ENCODE measurements around the gene NXPH4.

NXPH4 gene

DNA sequence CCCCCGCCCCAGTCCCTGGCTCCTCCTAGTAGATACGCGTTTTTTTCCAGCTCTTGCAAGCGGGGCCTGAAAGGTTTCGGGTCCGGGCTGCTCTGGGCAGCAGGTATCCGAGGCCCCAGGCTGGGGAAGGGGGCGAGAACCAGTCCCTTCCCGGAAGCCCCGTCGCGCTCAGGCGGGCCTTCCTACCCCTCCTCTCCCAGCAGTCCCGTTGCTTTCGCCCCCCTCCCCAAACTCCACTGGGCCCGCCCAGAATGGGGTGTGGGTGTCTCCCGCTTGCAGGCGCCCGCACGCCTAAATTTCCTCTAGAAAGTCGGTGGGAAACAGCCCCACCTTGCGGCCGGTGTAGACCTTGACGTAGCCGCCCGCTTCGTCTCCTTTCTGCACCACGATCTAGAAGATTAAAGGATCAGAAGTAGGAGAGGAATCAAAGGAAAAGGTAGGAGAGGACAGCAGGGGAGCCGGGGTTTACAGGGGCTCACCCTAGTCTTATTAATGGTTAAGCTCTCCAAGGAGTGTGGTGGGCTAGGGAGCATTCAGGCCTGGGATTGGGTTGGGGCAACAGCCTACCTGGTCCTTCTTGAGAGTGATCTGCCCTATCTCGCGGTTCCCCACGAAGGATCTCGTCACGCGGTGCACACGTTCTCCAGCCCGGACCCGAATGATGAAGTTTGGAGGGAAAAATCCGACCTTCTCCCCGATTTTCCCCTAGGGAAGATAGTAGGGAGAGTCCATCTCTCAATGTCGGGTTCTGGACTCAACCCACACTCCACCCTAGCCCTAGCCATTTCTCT lies 27.1 kb downstream of the NXPH4 start:
- 0 out of 2 replicates have a peak, but pooled peaks have one; percentile 30 for TF ChIP-seq FOXM1 (IDR thresholded peaks at IDR 0.05; ENCODE audit: borderline replicate concordance, low read depth)
- TF ChIP-seq CEBPB (IDR thresholded peaks at IDR 0.05), result no peak
- peak; percentile 87 for TF ChIP-seq RAD21 (IDR thresholded peaks at IDR 0.05; ENCODE audit: low read depth)
- 0 out of 2 replicates have a peak, but pooled peaks have one; percentile 20 for TF ChIP-seq NFIC (IDR thresholded peaks at IDR 0.05)
- TF ChIP-seq TCF12 (IDR thresholded peaks at IDR 0.05; ENCODE audit: low read depth), result peak; percentile 55; the same call in 1 of the 2 replicates
- TF ChIP-seq YY1 (IDR thresholded peaks at IDR 0.05; ENCODE audit: low read depth), result no peak
- TF ChIP-seq, protein P1, sequence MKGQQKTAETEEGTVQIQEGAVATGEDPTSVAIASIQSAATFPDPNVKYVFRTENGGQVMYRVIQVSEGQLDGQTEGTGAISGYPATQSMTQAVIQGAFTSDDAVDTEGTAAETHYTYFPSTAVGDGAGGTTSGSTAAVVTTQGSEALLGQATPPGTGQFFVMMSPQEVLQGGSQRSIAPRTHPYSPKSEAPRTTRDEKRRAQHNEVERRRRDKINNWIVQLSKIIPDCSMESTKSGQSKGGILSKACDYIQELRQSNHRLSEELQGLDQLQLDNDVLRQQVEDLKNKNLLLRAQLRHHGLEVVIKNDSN (IDR thresholded peaks at IDR 0.05), result no peak
- TF ChIP-seq TAF1 (IDR thresholded peaks at IDR 0.05; ENCODE audit: low read depth), result no peak; the same call in 1 of the 2 replicates
- peak; percentile 51; the same call in 1 of the 2 replicates for TF ChIP-seq CREB1 (IDR thresholded peaks at IDR 0.05; ENCODE audit: low read depth)
- 0 out of 2 replicates have a peak, but pooled peaks have one; percentile 32 for TF ChIP-seq TEAD4 (IDR thresholded peaks at IDR 0.05)

DNA sequence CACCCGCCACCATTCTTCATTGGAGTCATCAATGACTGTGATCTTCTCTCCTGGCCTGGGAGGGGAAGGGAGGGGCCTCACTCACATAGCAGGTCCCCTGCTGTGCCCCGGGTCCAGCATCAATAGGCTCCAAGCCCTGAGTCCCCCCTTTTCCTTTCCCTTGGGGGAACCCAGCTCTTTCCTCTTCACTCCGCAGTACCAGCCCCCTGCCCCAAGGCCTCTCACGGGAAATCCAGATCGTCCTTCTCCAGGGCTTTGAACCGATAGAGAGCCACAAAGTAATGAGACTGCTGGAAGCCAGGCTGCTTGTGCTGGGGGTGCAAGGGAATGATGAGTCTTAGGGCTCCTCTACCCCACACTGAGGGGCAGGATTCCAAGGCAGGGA lies 27.7 kb downstream of the NXPH4 start:
- TF ChIP-seq CREB1 (IDR thresholded peaks at IDR 0.05; ENCODE audit: low read depth), result no peak
- no peak for TF ChIP-seq TAF1 (IDR thresholded peaks at IDR 0.05; ENCODE audit: low read depth)
- TF ChIP-seq TCF12 (IDR thresholded peaks at IDR 0.05; ENCODE audit: low read depth), result no peak
- TF ChIP-seq EP300 (IDR thresholded peaks at IDR 0.05; ENCODE audit: borderline replicate concordance), result no peak
- no peak for TF ChIP-seq TEAD4 (IDR thresholded peaks at IDR 0.05)
- TF ChIP-seq ZBTB7A (IDR thresholded peaks at IDR 0.05; ENCODE audit: low read depth), result no peak
- TF ChIP-seq, protein P2, sequence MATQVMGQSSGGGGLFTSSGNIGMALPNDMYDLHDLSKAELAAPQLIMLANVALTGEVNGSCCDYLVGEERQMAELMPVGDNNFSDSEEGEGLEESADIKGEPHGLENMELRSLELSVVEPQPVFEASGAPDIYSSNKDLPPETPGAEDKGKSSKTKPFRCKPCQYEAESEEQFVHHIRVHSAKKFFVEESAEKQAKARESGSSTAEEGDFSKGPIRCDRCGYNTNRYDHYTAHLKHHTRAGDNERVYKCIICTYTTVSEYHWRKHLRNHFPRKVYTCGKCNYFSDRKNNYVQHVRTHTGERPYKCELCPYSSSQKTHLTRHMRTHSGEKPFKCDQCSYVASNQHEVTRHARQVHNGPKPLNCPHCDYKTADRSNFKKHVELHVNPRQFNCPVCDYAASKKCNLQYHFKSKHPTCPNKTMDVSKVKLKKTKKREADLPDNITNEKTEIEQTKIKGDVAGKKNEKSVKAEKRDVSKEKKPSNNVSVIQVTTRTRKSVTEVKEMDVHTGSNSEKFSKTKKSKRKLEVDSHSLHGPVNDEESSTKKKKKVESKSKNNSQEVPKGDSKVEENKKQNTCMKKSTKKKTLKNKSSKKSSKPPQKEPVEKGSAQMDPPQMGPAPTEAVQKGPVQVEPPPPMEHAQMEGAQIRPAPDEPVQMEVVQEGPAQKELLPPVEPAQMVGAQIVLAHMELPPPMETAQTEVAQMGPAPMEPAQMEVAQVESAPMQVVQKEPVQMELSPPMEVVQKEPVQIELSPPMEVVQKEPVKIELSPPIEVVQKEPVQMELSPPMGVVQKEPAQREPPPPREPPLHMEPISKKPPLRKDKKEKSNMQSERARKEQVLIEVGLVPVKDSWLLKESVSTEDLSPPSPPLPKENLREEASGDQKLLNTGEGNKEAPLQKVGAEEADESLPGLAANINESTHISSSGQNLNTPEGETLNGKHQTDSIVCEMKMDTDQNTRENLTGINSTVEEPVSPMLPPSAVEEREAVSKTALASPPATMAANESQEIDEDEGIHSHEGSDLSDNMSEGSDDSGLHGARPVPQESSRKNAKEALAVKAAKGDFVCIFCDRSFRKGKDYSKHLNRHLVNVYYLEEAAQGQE (IDR thresholded peaks at IDR 0.05; ENCODE audit: low read depth), result no peak
- TF ChIP-seq EGR1 (IDR thresholded peaks at IDR 0.05), result no peak
- TF ChIP-seq RAD21 (IDR thresholded peaks at IDR 0.05; ENCODE audit: low read depth), result no peak
- no peak for TF ChIP-seq YY1 (IDR thresholded peaks at IDR 0.05; ENCODE audit: low read depth)
- TF ChIP-seq, protein P1 (IDR thresholded peaks at IDR 0.05), result no peak
- TF ChIP-seq NFIC (IDR thresholded peaks at IDR 0.05), result no peak
- no peak for TF ChIP-seq FOXM1 (IDR thresholded peaks at IDR 0.05; ENCODE audit: borderline replicate concordance, low read depth)
- TF ChIP-seq, protein P3, sequence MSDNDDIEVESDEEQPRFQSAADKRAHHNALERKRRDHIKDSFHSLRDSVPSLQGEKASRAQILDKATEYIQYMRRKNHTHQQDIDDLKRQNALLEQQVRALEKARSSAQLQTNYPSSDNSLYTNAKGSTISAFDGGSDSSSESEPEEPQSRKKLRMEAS (IDR thresholded peaks at IDR 0.05), result no peak
- TF ChIP-seq CEBPB (IDR thresholded peaks at IDR 0.05), result no peak

DNA sequence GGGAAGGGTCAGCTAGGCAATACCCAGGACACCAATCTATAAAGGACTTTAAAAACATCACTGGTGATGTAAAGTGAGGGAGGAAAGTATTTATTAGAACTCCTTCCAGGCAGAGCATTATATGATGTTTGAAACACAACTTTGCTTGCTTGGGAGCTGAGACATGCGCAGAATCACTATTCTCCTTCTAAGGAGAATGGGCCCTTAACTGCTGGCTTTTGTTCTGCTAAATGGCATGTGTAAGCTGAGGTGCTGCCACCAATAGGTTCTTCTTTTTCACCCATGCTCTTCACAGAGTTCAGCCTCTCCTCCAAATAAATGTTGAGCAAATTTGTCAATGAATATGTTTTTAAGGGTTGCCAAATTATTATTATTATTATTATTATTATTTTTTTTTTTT lies 30.4 kb downstream of the NXPH4 start:
- TF ChIP-seq, protein P2 (IDR thresholded peaks at IDR 0.05; ENCODE audit: low read depth), result no peak
- TF ChIP-seq ZBTB7A (IDR thresholded peaks at IDR 0.05; ENCODE audit: low read depth), result no peak
- TF ChIP-seq TCF12 (IDR thresholded peaks at IDR 0.05; ENCODE audit: low read depth), result no peak
- no peak for TF ChIP-seq EGR1 (IDR thresholded peaks at IDR 0.05)
- TF ChIP-seq EP300 (IDR thresholded peaks at IDR 0.05; ENCODE audit: borderline replicate concordance), result no peak
- TF ChIP-seq NFIC (IDR thresholded peaks at IDR 0.05), result no peak
- TF ChIP-seq CREB1 (IDR thresholded peaks at IDR 0.05; ENCODE audit: low read depth), result no peak
- no peak for TF ChIP-seq RAD21 (IDR thresholded peaks at IDR 0.05; ENCODE audit: low read depth)

DNA sequence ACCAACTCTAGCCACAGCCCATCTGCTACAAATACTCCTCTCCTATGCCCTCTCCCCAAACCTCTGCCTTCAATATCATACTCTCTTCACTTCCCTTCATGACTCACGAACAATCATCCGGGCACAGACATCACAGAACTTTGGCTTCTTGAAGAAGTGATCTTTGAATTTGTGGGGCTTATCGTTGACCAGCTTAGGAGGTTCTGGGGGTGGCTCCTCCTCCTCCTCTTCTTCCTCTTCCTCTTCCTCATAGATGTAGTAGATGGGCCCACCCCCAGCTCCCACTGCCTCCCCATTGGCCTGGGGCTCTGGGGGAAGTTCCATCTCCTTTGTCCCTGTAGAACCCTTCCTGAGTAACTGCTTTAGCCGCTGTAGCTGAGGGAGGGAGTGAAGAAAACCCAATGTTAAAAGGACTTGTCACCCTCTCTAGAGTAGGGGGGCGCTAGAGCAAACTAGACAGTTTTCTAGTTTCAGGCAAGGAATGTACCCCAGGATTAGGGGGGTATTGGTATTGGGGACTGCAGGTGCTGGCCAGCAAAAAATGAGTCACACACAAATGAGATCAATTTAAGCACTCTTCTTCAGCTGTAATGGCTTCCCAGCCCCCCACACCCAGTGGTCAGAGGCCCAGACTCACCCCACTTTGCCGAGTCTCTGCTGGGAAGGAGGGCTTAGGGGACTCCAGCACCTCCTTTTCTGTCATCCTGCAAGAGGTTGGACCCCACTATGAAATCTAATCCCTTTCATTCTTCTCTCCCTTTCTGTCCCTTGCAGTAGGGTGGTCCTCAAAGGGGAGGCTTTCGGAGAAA lies 32.5 kb downstream of the NXPH4 start:
- no peak for TF ChIP-seq ZBTB7A (IDR thresholded peaks at IDR 0.05; ENCODE audit: low read depth)
- no peak for TF ChIP-seq TEAD4 (IDR thresholded peaks at IDR 0.05)
- TF ChIP-seq, protein P1 (IDR thresholded peaks at IDR 0.05), result no peak
- TF ChIP-seq, protein P2 (IDR thresholded peaks at IDR 0.05; ENCODE audit: low read depth), result no peak
- TF ChIP-seq TCF12 (IDR thresholded peaks at IDR 0.05; ENCODE audit: low read depth), result no peak
- no peak for TF ChIP-seq FOXM1 (IDR thresholded peaks at IDR 0.05; ENCODE audit: borderline replicate concordance, low read depth)
- no peak for TF ChIP-seq YY1 (IDR thresholded peaks at IDR 0.05; ENCODE audit: low read depth)
- no peak for TF ChIP-seq CEBPB (IDR thresholded peaks at IDR 0.05)
- TF ChIP-seq RAD21 (IDR thresholded peaks at IDR 0.05; ENCODE audit: low read depth), result no peak
- TF ChIP-seq, protein P3 (IDR thresholded peaks at IDR 0.05), result no peak
